Lower lobe of right lung (tissue), 2 donors: ENCODE data around the gene R3HDM2. TPM values are rescaled to one million over a fixed set of nuclear protein-coding genes. Genes with fewer than 3 reads are reported as not detected.

Experiments
- ATAC-seq, 2 donors: fragments of 200-7000 bp; cut with Tn5 transposase; one replicate each; pipeline ENCODE4 v1.9.1; 2020 to 2022; ENCODE audit warnings: mild to moderate bottlenecking in 2 of 2, moderate library complexity in 2 of 2
- DNase-seq: peaks from one replicate; pipeline ENCODE4 v3.0.0-alpha.2; 2020
- H3K27ac ChIP-seq: fragments of 200-600 bp; one replicate; pipeline ENCODE4 v1.8.0; 2022
- H3K27me3 ChIP-seq: fragments of 200-600 bp; one replicate; pipeline ENCODE4 v1.8.0; 2022; ENCODE audit warnings: low read depth
- H3K36me3 ChIP-seq: fragments of 200-600 bp; one replicate; pipeline ENCODE4 v1.8.0; 2022; ENCODE audit warnings: mild to moderate bottlenecking
- H3K4me1 ChIP-seq: fragments of 200-600 bp; one replicate; pipeline ENCODE4 v1.8.0; 2022
- H3K4me3 ChIP-seq: fragments of 200-600 bp; one replicate; pipeline ENCODE4 v1.8.0; 2022; ENCODE audit warnings: mild to moderate bottlenecking
- H3K9me3 ChIP-seq: fragments of 200-600 bp; one replicate; pipeline ENCODE4 v1.8.0; 2022
- CTCF ChIP-seq: fragments of 200-600 bp; IDR thresholded peaks from one replicate; pipeline ENCODE4 v1.8.0; 2022; ENCODE audit warnings: antibody characterized with exemption, mild to moderate bottlenecking
- intact Hi-C: fragments of 100-400 bp; cut with DNase I; formaldehyde crosslinking; loops from one replicate; pipeline ENCODE4 v1.11.0; 2022
- total RNA-seq: library from RNA; stranded (reverse); fragmentation: NEBNext Ultra II Directional; extraction: Animal tissue kit (Norgen Biotek cat#: 25700); gene quantifications from one replicate; pipeline ENCODE4 v1.2.1, GENCODE V29; 2021
- donor health status: DM: no; HTN: yes; CAD: no; lungs with severe emphysema.

The R3HDM2 gene
- total RNA-seq, 1 donor from 2014 or later, result 79.3 TPM

DNA sequence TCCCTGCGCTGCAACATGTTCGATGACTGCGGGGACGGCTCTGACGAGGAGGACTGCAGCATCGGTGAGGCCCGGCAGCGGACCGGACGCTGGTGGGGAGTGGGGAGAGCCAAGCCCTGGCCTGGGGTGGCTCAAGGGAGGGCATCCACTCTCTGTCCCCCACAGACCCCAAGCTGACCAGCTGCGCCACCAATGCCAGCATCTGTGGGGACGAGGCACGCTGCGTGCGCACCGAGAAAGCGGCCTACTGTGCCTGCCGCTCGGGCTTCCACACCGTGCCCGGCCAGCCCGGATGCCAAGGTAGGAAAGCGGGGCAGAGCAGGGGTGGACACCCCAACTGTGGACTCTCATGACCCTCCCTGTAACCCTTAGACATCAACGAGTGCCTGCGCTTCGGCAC is 225.7 kb downstream of the R3HDM2 start:
- Histone ChIP-seq H3K4me1 (no peaks in the 10 kb centered on the region), H3K9me3 (no peaks in the 10 kb centered on the region), H3K36me3 (peaks cover 100% of the 10 kb centered on the region), H3K4me3 (no peak overlapping the region), H3K27me3 (no peaks in the 10 kb centered on the region), H3K27ac (no peak overlapping the region)
- no peak for DNase-seq
- intact Hi-C loops, result no loop called here
- no peak for TF ChIP-seq CTCF
- no peak for ATAC-seq

DNA sequence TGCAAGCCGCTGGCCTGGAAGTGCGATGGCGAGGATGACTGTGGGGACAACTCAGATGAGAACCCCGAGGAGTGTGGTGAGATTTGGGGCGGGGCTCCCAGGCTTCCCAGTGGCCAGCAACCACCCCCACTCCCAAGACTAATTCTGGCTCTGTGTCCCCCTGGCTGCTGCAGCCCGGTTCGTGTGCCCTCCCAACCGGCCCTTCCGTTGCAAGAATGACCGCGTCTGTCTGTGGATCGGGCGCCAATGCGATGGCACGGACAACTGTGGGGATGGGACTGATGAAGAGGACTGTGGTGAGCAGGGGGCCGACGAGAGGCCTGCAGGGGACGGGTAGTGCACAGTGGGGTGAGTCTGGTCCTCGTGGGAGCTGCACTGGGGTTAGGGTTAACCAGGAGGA is 226.4 kb downstream of the R3HDM2 start:
- no peak overlapping the region for H3K4me3 ChIP-seq
- no peaks in the 10 kb centered on the region for H3K9me3 ChIP-seq
- no peak for TF ChIP-seq CTCF
- ATAC-seq, result no peak
- H3K27ac ChIP-seq, result no peak overlapping the region
- intact Hi-C loops, result no loop called here
- H3K36me3 ChIP-seq, result peaks cover 98% of the 10 kb centered on the region
- H3K4me1 ChIP-seq, result no peaks in the 10 kb centered on the region
- no peak for DNase-seq
- H3K27me3 ChIP-seq, result no peaks in the 10 kb centered on the region

DNA sequence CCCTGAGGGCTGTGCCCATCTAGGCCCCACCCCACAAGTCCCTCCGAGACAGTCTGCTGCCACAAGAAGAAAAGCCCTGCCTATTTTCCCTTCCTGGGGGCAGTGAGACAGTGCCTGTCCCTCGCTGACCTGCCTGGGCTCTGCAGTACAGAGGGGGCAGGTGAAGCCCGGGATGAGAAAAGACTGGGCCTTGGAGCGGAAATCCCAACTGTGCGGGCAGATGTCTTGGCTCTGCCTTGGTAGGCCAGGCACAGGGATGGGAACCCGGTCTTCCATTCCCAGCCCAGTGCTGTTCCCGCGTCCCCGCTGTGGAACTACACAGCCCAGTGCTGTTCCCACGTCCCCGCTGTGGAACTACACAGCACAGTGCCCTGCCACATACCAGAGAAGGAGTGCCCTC is 227.1 kb downstream of the R3HDM2 start:
- Histone ChIP-seq H3K9me3 (no peaks in the 10 kb centered on the region), H3K27ac (no peak overlapping the region), H3K4me3 (no peak overlapping the region), H3K27me3 (no peaks in the 10 kb centered on the region), H3K36me3 (peaks cover 98% of the 10 kb centered on the region), H3K4me1 (no peaks in the 10 kb centered on the region)
- no peak for TF ChIP-seq CTCF
- intact Hi-C loops, result no loop called here
- DNase-seq, result no peak
- no peak for ATAC-seq

Other genes with a start within 250 kb of the R3HDM2 start
- not detected for gene NXPH4, start 214.2 kb downstream of the R3HDM2 start, total RNA-seq
- gene SHMT2, start 201.3 kb downstream of the R3HDM2 start, total RNA-seq, result 66.6 TPM
- gene STAC3, start 179.9 kb downstream of the R3HDM2 start, total RNA-seq, result 8.7 TPM
- gene INHBC, start 3.7 kb upstream of the R3HDM2 start, total RNA-seq, result not detected
- gene INHBE, start 24.3 kb upstream of the R3HDM2 start, total RNA-seq, result not detected
- gene GLI1, start 28.7 kb upstream of the R3HDM2 start, total RNA-seq, result 0.21 TPM
- 54.2 TPM for gene ARHGAP9, start 48.8 kb upstream of the R3HDM2 start, total RNA-seq
- gene MARS1, start 57.0 kb upstream of the R3HDM2 start, total RNA-seq, result 131 TPM
- gene DDIT3, start 89.5 kb upstream of the R3HDM2 start, total RNA-seq, result 26.1 TPM
- gene MBD6, start 91.8 kb upstream of the R3HDM2 start, total RNA-seq, result 93.1 TPM
- 88.3 TPM for gene DCTN2, start 116.1 kb upstream of the R3HDM2 start, total RNA-seq
- gene KIF5A, start 119.0 kb upstream of the R3HDM2 start, total RNA-seq, result 0.09 TPM
- 28.6 TPM for gene PIP4K2C, start 160.1 kb upstream of the R3HDM2 start, total RNA-seq
- gene DTX3, start 173.8 kb upstream of the R3HDM2 start, total RNA-seq, result 21.4 TPM
- 11.5 TPM for gene ARHGEF25, start 180.4 kb upstream of the R3HDM2 start, total RNA-seq
- gene B4GALNT1, start 202.2 kb upstream of the R3HDM2 start, total RNA-seq, result 0.89 TPM